H1 (cell line): ENCODE results near the gene CKAP2L.

ENCODE experiments used
- CHD2 ChIP-seq: IDR thresholded peaks from 2 replicates; pipeline ENCODE4 v1.6.1; 2012; ENCODE audit warnings: low read length, improper control_type of control experiment
- EP300 ChIP-seq, 2 experiments: IDR thresholded peaks; 1 replicate in 1 of 2; 2 replicates in 1 of 2; pipeline ENCODE4 v1.6.1; 2011 to 2012; ENCODE audit warnings: low read depth in 2 of 2, low read length in 2 of 2, mild to moderate bottlenecking in 2 of 2, borderline replicate concordance in 1 of 2, inconsistent platforms in 1 of 2, moderate library complexity in 1 of 2
- KDM1A ChIP-seq: fragments of 200-600, 300-600 bp; sonication (generic); IDR thresholded peaks from 2 replicates; pipeline ENCODE4 v1.7.1; 2016; ENCODE audit warnings: mild to moderate bottlenecking, low read length, borderline replicate concordance
- POLR2A ChIP-seq, 2 experiments: IDR thresholded peaks; 1 replicate in 1 of 2; 2 replicates in 1 of 2; pipeline ENCODE4 v1.6.1; 2011; ENCODE audit warnings: low read depth in 2 of 2, low read length in 2 of 2, mild to moderate bottlenecking in 2 of 2; ENCODE audit errors: control extremely low read depth in 1 of 2
- SIRT6 ChIP-seq: IDR thresholded peaks from one replicate; pipeline ENCODE4 v1.7.1; 2012; ENCODE audit warnings: low read length, inconsistent platforms
- TF ChIP-seq, protein P1 (sequence below), 3 experiments: IDR thresholded peaks; 1 replicate in 2 of 3; 2 replicates in 1 of 3; pipeline versions ENCODE4 v1.5.1 to v1.6.1; 2011; ENCODE audit warnings: low read length in 3 of 3, mild to moderate bottlenecking in 3 of 3, inconsistent platforms in 2 of 3, low read depth in 1 of 3, moderate library complexity in 1 of 3; ENCODE audit not compliant: insufficient read depth in 1 of 3; ENCODE audit errors: control extremely low read depth in 1 of 3

DNA sequence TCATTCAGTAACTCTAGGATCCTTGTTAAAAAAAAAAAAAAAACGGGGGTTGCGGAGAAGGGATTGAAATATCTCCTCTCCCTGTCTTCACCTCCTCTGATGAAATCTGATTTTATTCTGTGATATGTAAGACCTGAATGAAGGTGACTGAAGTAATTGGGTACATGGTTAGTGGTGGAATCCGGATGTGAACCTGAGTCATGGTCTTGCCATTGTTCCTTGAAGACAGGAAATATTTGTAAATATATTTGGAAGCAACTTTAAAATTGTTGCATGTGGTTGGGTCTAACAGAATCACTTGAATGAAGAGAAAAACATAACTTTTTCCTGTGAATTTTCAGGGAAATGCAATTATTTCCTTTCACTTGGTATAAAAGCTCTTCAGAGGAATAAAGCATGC lies 22.9 kb upstream of the CKAP2L start:
- TF ChIP-seq POLR2A (IDR thresholded peaks at IDR 0.05; ENCODE audit: control extremely low read depth in 1 of 2, low read depth in 2 of 2, low read length in 2 of 2) (no peak), CHD2 (no peak), KDM1A (no peak), EP300 (IDR thresholded peaks at IDR 0.05; ENCODE audit: borderline replicate concordance in 1 of 2, low read depth in 2 of 2, low read length in 2 of 2) (no peak), SIRT6 (no peak)
- TF ChIP-seq, protein P1, sequence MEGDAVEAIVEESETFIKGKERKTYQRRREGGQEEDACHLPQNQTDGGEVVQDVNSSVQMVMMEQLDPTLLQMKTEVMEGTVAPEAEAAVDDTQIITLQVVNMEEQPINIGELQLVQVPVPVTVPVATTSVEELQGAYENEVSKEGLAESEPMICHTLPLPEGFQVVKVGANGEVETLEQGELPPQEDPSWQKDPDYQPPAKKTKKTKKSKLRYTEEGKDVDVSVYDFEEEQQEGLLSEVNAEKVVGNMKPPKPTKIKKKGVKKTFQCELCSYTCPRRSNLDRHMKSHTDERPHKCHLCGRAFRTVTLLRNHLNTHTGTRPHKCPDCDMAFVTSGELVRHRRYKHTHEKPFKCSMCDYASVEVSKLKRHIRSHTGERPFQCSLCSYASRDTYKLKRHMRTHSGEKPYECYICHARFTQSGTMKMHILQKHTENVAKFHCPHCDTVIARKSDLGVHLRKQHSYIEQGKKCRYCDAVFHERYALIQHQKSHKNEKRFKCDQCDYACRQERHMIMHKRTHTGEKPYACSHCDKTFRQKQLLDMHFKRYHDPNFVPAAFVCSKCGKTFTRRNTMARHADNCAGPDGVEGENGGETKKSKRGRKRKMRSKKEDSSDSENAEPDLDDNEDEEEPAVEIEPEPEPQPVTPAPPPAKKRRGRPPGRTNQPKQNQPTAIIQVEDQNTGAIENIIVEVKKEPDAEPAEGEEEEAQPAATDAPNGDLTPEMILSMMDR (IDR thresholded peaks at IDR 0.05; ENCODE audit: control extremely low read depth in 1 of 3, insufficient read depth in 1 of 3, low read depth in 1 of 3, low read length in 3 of 3): no peak
